IPS-NIHi11 (cell line): ENCODE data around the gene SOX10.

ENCODE experiments used
- DNase-seq: peaks from one replicate; pipeline ENCODE4 v3.0.0; 2012; ENCODE audit warnings: mixed read lengths, low spot score

SOX10 gene

GRCh38 chr22:37983860-37984791, at the start of gene SOX10:
Gene SOX10, minus strand, starts transcription at chr22:37984555. Its CDS starts 771 bp downstream, at chr22:37983784.
- peak; percentile 82 for DNase-seq

GRCh38 chr22:38033522-38034277, 49.3 kb upstream of the SOX10 start:
- DNase-seq, result no peak

- no peak for DNase-seq
These were observed 48.5 kb upstream of the SOX10 start for GRCh38 chr22:38032681-38033521.

- no peak for DNase-seq
These were observed 47.1 kb upstream of the SOX10 start for GRCh38 chr22:38031491-38031890.

- no peak for DNase-seq
These were observed 46.2 kb upstream of the SOX10 start for GRCh38 chr22:38030311-38031133.

- DNase-seq, result no peak
These were observed 45.5 kb upstream of the SOX10 start for GRCh38 chr22:38029901-38030300.

GRCh38 chr22:38029370-38029769, 45.0 kb upstream of the SOX10 start:
- no peak for DNase-seq

GRCh38 chr22:38028344-38029130, 44.2 kb upstream of the SOX10 start:
- no peak for DNase-seq

- DNase-seq, result no peak
These were observed 43.1 kb upstream of the SOX10 start for GRCh38 chr22:38027487-38027886.

- no peak for DNase-seq
These were observed 42.1 kb upstream of the SOX10 start for GRCh38 chr22:38026130-38027111.

GRCh38 chr22:38025514-38025913, 41.2 kb upstream of the SOX10 start:
- no peak for DNase-seq

GRCh38 chr22:38023045-38023444, 38.7 kb upstream of the SOX10 start:
- no peak for DNase-seq

- no peak for DNase-seq
These were observed 36.9 kb upstream of the SOX10 start for GRCh38 chr22:38021206-38021605.

- no peak for DNase-seq
These were observed 34.8 kb upstream of the SOX10 start for GRCh38 chr22:38018938-38019827.

- no peak for DNase-seq
These were observed 33.9 kb upstream of the SOX10 start for GRCh38 chr22:38017939-38018885.

- no peak for DNase-seq
These were observed 33.0 kb upstream of the SOX10 start for GRCh38 chr22:38017272-38017920.
